Stimulated activated CD4-positive, alpha-beta T cell treated with anti-CD3 and anti-CD28 coated beads, Interleukin-2, amount 100 ng/mL, for 24 hours (primary cell): Measurements from ENCODE around the gene HNRNPLL.

Experiments used
- DNase-seq, 2 donors: peaks; one replicate each; pipeline ENCODE4 v3.0.0-alpha.2; 2020

HNRNPLL gene

DNA sequence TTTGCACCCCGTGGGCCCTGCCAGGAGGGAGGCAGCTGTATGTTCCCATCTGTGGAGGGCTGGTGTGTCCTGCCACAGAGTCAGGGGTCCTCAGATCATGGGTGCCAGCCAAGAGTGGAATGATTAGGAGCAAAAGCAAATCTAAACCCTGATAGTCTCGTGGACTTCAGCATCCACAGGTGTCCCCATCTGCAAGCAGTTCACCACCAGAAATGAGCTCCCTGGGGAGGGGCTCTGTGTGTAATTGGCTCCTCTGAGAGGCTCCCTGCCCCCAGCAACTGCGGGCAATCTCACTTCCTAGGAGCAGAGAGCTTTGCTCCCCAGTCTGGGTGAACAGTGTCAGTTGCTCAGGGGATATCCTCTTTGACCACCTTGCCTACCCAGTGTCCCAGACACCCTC is 78.1 kb downstream of the HNRNPLL start:
- no peak for DNase-seq

DNA sequence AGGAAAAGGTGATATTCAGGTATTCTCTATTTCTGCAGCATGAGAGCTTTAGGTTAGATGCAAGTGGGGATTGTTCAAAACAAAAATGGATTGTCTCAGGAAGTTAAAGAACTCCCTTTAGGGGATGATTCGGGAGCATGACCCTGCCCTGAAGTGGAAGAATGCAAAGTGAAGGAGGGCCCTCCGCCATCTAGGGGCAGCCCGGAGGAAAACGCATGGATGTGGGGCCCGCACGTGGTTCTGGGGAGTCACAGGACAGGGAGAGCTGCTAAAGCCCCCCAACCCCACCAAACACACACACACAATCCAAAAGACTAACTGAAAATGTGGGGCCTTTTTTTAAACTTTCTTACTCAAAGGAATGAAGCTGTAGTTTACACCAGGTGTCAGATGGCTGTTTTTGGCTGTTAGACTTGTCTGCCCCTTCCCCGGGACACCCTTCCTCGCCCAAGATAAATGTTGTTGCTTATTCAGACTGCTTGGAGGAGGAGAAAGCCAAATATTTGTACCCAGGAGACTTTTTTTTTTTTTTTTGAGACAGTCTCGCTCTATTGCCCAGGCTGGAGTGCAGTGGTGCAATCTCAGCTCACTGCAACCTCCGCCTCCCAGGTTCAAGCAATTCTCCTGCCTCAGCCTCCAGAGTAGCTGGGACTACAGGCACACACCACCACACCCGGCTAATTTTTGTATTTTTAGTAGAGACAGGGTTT is 78.8 kb downstream of the HNRNPLL start:
- no peak for DNase-seq

DNA sequence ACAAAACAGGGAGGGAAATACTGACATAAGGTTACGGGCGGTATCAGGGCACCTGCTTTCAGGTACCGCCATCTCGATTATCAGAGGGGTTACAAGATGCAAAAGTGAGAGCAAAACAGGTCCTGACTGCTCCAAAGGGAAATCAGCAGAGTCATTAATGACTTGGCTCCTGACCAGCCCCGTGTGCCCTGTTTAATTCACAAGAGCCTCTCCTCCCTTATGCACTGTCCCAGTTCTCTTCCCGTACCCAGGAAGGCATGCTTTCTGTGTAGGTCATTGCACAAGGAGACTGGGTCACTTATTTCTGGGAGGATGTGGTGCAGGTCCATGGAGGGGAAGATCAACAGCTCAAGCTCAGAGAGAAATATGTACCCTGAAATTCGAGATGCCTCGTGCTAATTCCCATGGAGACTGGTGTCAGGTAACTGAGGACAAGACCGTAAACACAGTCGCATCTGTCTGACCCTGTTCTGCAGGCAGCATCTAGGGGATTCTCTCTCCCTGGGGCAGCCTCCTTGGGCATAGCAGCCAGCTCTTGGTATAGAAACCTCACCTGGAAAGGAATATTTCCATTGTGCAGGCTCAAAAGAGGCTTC is 79.9 kb downstream of the HNRNPLL start:
- DNase-seq: no peak

DNA sequence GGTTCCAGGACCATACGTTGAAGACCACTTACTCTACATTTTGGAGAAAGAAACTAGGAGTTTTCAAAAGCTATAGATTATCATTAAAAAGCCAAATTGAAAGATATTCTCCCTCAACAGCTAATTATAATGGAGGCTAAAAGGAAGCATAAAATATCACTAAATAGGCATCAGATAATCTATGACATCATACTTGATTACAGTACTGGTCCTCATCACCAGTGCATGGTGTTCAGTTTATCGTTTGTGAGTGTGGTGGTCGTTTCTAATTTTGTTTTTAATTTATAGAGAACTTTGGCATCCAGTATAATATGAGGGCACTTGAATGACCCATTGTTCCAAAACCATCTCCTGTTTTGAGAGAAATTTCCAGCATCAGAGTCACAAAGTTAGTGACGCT is 80.9 kb downstream of the HNRNPLL start:
- DNase-seq: no peak

DNA sequence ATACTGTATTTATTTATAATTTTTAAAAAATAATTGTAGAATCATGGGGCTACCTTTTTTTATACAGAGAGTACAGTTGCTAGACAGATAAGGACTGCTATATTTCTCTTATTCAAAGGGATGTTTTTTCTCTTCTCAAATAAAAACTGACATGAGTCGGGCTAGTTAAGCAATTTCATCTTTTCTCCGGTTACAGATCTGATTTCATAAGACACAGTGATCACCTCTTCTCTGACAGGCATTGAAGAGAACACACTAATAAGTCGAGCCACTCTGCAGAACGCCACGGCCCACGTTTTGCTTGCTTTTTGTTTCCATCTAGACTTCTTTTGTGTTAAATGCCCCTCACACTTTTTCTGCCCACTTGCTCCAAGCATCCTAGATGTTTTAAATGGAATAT is 85.4 kb downstream of the HNRNPLL start:
- no peak for DNase-seq

DNA sequence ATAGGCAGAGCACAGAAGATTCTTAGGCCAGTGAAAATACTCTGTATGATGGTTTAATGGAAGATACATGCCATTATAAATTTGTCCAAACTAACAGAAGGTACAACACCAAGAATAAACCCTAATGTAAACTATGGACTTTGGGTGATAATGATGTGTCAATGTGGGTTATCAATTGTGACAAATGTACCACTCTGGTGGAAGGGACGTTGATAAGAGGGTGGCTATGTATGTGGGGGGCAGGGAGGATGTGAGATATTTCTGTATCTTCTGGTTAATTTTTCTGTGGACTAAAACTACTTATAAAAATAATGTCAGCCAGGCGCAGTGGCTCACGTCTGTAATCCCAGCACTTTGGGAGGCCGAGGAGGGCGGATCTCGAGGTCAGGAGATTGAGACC is 86.2 kb downstream of the HNRNPLL start:
- no peak for DNase-seq

DNA sequence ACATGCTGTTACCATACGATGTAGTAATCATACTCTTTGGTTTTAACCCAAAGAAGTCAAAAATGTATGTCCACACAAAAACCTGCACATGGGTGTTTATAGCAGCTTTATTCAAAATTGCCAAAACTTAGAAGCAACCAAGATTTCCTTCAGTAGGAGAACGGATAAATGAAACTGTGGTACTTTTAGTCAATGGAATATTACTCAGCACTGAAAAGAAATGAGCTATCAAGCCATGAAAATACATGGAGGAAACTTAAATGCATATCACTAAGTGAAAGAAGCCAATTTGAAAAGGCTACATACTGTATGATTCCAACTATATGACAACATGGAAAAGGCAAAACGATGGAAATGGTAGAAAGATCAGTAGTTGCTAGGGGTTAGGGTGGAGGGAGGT is 86.6 kb downstream of the HNRNPLL start:
- DNase-seq: no peak

DNA sequence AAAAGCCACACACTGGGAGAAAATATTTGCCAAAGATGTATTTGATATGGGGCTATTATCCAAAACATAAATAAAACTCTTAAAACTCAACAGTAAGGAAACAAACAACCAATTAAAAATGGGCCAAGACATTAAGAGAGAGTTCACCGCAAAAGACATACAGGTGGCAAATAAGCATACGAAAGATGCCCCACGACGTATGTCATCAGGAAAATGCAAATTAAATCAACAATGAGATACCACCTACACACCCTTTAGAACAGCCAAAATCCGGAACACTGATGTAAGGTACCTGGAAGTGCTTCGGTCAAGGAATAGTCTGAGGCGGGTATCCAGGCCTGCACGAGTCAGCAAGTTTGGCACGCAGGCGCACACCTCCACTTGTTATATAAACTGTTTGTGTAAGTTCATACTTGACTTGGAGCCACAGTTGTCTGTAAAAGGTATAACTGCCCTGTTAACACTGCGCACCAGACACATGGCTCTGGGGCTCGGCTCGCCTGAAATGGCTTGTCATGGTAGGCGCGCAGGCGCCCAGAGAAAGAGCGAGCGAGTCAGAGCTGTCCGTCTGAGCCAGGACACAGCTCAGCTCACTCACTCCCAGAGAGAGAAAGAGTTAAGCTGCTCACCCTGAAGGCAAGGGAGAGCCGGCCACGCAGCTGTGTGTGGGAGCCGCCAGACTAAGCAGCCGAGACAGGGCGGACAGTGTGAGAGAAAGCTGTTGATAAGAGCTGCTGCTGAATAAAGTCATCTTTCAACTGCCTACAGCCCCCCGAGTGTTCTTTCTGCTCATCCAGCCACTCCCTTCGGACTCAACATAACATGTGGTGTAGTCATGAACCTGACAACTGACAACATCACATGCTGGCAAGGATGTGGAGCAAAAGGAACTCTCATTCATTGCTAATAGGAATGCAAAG is 87.3 kb downstream of the HNRNPLL start:
- DNase-seq: no peak

DNA sequence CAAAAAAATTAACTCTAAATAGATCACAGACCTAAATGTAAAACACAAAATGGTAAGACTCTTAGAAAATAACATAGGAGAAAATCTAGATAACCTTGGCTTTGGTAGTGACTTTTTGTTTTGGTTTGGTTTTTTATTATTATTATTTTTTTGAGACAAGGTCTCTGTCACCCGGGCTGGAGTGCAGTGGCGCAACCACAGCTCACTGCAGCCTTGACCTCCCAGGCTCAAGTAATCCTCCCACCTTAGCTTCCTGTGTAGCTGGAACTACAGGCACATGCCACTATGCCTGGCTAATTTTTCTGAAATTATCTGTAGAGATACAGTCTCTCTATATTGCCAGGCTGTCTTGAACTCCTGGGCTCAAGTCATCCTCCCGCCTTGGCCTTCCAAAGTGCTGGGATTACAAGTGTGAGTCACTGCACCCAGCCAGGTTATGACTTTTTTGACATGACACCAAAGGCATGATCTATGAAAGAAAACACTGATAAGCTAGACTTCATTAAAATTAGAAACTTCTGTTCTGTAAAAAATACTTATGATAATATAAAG is 88.0 kb downstream of the HNRNPLL start:
- no peak for DNase-seq

DNA sequence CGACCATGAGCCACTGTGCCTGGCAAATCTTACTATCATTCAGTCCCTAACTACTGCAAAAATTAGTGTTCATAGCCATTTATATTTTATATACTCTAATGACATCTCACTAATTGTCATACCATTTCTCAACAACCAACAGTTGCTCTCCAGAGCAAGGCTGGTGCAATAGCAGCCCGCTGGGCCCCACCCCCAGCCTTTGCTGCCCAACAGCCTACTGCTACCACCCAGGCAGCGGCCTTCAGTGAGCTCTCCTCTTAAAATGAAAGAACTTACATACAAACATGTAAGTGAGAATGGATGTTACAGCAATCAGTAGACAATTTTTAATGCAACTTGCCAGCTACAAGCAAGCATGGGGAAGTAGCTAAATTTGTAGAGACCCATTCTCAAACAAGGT is 90.5 kb downstream of the HNRNPLL start:
- no peak for DNase-seq
